Measurements from ENCODE around the gene UBE2M.

Gene UBE2M

DNA sequence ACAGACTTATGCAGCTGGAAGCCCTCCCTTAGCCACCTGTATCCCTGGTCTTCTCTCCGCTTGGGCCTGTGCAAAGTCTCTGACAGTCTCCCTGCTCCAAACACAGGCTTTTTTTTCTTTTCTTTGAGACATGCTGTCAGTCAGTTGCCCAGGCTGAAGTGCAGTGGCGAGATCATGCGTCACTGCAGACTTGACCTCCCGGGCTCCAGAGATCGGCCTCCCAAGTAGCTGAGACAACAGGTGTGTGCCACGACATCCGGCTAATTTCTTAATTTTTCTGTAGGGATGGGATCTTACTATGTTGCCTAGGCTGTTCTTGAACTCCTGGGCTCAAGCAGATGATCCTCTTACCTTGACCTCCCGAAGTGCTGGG lies 13.2 kb upstream of the UBE2M start:
- DNase-seq (ENCODE audit: low read depth in 2 of 3, low spot score in 2 of 3), result no peak

- DNase-seq (ENCODE audit: low read depth in 2 of 3, low spot score in 2 of 3), result no peak
These were observed 12.6 kb upstream of the UBE2M start for GRCh38 chr19:58570770-58571574.

DNA sequence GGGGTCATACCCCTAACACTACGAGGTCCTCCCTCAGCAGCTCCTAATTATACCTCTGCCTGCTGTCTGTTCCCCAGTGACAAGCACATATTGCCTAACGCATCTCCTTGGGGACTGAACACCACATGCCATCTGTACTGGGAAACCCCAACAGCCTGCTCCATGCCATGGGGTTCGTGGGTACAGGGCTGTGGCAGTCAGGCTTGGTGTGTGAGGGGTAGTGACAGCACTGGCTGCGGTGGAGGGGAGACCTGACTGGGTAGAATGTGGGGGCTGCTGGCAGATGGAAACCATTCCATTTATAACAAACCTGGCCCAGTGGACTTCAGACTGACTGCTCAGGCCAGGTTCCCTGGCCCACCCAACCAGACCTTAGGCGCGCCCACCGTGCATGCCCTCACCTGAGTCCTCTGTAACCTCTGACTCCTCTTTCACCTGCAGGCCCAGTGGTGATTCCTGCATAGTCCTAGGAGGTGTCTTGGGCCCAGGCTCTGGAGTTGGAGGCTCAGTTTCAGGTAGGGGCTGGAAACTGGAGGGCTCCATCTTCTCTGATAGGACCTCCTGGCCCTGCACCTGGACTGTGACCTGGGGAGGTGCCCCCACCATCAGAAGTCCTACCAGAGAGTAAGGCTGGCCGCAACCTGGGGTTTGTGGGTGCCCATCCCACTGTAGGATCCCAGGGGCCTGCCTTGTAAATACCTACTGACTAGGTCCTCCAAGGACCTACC lies 11.7 kb upstream of the UBE2M start:
- no peak for DNase-seq (ENCODE audit: low read depth in 2 of 3, low spot score in 2 of 3)

DNA sequence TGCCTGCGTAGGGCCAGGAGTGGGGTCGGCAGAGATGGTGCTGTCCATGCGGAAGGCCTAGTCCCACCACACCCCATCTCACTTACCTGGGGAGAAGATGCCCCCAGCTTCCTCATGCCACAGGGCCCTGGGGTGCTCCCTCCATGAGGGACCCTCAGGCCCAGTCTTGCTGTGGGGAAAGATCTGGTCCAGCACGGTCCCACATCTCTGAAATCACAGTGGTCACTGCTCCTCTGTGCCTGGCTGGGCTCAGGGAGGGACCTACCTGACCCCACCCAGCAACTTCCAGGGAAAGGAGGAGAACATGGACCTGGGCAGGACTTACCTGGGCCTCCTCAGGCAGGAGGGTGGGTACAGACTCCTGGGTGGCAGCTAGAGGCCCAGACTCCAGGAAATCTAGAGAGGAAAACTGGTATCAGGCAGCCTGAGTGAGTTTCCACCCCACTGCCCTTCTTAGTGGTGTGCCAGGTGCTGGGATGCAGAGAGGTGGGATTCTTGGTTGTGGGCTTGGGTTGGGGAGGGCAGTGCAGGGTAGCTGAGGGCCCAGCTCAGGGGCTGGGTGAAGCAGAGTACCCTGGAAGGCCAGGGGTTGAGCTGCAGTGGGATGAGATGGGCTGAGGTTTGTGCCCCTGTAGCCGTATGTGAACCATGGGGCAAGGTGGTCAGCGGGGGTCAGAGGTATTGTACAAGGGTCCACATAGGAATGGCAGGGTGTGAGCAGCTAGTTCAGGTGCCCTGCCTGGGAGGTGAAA lies 11.0 kb upstream of the UBE2M start:
- DNase-seq (ENCODE audit: low read depth in 2 of 3, low spot score in 2 of 3), result no peak

DNA sequence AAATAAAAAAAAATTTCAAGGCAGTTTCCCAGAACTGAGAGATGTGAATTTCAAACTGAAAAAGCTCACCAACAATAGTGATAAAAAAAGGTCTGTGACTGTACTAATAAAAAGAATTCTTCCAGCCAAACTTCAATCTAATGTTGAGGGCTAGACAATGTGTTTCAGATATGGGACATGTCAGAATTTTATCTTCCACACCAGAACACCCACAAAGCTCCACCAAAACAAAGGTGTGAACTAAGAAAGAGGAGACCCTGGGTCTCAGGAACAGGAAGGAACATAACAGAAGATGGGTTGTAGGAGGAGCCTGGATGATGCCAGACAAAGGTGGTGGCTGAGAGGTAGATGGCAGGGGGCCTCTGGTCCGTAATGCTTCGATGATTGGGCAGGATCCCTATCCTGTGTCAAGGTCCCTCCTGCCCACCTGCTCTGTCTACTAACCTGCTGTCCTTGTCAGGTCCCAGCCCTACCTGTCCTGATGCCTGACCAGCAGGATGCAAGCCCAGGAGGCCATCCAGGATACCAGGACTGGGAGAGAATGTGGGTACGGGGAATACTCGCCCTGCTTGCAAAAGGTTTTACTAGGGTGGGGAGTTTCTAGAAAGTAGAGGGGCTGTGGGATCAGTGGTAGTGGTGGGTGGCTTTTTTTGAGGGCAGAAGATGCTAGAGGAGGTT lies 10.2 kb upstream of the UBE2M start:
- no peak for DNase-seq (ENCODE audit: low read depth in 2 of 3, low spot score in 2 of 3)

- no peak for DNase-seq (ENCODE audit: low read depth in 2 of 3, low spot score in 2 of 3)
These were observed 8.6 kb upstream of the UBE2M start for GRCh38 chr19:58566989-58567388.

DNA sequence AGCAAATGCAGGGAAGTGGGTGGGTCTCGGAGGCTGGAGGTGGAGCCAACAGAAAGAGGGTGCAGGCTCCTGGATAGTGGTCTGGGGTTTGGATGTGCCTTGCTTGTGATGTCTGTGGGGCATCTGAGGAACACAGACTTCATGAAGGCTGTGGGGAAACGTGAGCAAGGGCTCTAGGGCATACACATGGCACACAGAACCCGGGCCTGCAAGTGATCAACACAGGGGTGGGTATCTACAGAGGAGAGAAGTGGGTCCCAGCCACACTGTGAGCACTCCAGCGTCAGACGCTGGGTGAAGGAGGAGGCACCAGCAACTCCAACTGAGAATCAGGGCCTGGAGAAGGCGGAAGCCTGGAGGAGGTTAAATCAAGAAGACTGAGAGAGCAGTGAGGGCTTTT lies 5.4 kb upstream of the UBE2M start:
- no peak for DNase-seq (ENCODE audit: low read depth in 2 of 3, low spot score in 2 of 3)

DNA sequence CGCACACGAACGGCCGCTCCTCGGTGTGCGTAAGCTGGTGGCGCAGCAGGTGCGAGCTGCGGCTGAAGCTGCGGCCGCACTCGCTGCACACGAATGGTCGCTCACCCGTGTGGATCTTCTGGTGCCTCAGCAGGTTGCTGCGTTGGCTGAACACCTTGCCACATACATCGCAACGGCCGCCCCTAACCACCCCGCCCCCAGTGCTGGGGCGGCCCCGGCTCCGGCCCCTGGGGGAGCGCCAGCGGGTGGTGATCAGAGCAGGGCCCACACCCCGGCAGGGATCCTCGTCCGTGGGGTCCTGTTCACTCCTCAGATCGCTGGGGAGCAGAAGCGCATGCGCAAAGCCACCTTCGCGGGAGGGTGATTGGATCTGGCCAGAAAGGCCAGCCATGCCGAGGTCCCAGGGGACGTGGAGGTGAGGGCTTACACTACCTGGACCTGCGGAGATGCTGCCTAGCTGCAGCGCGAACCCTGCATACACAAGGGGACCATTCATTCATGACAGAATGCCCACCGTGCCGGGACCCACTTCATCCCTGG lies 4.7 kb upstream of the UBE2M start:
- DNase-seq (ENCODE audit: low read depth in 2 of 3, low spot score in 2 of 3), result no peak

- DNase-seq (ENCODE audit: low read depth in 2 of 3, low spot score in 2 of 3), result no peak
These were observed 4.0 kb upstream of the UBE2M start for GRCh38 chr19:58562122-58563033.

- DNase-seq (ENCODE audit: low read depth in 2 of 3, low spot score in 2 of 3), result no peak
These were observed 3.1 kb upstream of the UBE2M start for GRCh38 chr19:58561373-58562121.

DNA sequence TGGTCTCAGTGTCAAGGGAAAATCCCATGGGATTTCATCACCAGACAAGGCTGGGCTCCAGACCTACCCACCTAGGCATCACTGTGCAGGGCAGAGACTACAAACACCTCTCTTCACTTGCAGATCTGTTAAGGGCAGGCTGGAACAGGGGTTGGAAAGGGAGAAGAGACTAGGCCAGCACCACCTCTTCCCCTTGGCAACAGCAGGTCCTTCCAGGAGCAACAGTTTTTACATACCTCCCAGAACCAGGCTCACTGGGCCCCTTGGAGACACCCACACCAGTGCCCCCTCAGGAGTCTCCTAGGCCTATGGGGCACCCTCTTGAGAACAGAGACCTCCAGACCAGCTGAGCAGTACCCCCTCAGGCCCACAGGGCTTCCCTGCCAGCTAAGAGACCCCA lies 2.5 kb upstream of the UBE2M start:
- no peak for DNase-seq (ENCODE audit: low read depth in 2 of 3, low spot score in 2 of 3)

DNA sequence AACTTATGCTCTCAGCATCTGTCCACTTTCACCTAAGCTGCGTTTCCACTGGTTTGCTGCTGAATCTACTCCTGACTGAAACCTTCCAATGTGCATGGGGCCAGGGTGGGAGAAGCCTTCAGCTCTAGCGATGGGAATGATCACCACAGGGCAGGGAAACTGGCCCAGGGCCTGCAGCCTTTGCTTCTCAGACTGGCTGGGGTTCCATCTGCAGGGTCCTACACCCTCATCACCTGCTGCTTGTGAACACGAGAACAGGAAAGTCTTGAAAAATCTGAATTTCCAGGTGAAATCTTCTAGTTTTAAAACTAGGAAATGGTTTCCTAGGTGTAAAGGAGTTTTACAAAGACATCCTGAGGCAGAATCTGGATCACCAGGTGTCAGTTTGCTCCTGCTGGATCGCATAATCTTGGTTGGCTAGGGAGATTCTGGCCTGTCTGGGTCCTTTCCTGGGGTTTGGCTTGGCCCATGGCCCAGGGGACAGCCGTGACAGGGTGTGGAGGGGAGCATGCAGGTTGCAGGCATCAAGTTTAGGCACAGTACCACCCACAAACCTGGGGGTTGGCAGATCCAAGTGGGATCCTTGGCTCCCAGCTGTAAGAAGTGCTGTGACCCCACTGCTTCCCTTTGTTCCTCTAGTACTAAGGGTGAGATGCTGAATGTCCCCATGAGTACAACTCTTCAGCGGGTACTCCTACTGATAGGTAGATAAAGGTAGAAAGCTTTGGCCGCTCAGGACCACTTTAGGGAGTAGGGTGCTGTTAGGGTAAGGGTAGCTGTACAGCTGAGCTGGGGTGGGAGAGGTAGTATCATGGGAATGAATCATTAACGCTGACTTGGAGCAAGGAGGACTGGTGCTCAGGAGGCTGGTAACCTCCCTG lies 1.8 kb upstream of the UBE2M start:
- no peak for DNase-seq (ENCODE audit: low read depth in 2 of 3, low spot score in 2 of 3)

GRCh38 chr19:58559275-58560006 lies 1.0 kb upstream of the UBE2M start:
- peak in 2 of 3 experiments; percentile 71 to 75 for DNase-seq (ENCODE audit: low read depth in 2 of 3, low spot score in 2 of 3)

DNA sequence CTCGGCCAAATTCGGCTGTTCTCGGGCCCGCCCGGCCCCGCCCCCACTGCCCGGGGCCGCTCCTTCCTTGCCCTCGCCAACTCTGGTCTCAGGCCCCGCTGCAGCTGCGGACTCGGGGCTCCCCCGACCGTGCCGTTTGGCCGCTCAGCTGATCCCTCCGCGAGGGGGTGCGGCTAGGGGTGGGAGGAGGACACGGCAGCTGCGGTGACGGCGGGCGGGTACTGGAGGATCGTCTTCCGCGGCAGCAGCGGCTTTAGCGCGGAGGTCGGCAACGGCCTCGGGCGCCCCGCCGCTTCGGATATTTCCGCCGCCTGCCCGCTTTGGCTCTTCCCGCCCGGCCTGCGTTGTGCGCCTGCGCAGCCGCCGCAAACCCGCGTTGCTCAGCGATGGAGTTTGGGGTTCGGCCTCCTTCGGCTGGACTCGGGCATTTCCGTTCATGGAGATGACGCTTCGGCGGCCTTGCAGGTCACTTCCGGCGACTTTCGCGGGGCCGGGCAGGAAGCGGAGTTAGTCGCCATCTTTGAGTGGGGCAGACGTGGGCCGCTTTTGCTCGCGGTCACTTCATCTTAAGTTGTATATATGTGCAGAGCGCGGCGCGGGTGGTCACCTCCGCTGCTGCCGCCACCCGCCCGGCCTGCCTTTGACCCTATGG lies 338 bp upstream of the UBE2M start:
- peak; percentile 94 to 100 (median 98) for DNase-seq (ENCODE audit: low read depth in 2 of 3, low spot score in 2 of 3)

GRCh38 chr19:58557221-58558065 lies 968 bp downstream of the UBE2M start:
- no peak for DNase-seq (ENCODE audit: low read depth in 2 of 3, low spot score in 2 of 3)

DNA sequence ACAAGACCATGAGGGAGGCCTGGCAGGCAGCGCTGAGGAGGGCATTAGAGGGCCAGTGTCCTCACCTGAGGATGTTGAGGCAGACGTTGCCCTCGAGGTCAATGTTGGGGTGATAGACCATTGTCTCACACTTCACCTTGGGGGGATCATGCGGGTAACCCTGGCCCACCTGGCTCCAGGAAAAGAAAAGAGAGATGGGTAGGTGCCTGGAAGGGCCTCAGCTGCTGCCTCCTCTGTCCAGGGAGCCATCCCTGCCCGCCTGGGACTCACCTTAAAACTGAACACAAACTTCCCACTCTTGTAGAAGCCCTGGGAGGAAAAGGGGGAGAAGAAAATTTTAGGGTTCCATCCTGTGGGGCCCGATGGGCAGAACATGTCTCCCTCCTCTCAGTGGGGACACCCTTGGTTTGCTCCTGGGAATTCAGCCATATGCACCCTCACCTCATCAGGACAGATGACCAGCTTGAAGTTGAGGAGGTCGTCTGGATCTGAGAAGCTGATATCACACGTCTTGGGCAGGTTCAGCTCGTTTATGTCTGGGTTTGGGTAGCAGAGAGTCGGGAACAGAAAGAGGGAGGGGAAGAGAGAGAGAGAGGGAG lies 1.7 kb downstream of the UBE2M start:
- no peak for DNase-seq (ENCODE audit: low read depth in 2 of 3, low spot score in 2 of 3)
